GM10847 (cell line): ENCODE results near the gene ADAMTS14.

Experiments used
- POLR2A ChIP-seq: IDR thresholded peaks from 2 replicates; pipeline ENCODE4 v1.6.1; 2011; ENCODE audit not compliant: insufficient read length; ENCODE audit errors: extremely low read depth

ADAMTS14 gene

DNA sequence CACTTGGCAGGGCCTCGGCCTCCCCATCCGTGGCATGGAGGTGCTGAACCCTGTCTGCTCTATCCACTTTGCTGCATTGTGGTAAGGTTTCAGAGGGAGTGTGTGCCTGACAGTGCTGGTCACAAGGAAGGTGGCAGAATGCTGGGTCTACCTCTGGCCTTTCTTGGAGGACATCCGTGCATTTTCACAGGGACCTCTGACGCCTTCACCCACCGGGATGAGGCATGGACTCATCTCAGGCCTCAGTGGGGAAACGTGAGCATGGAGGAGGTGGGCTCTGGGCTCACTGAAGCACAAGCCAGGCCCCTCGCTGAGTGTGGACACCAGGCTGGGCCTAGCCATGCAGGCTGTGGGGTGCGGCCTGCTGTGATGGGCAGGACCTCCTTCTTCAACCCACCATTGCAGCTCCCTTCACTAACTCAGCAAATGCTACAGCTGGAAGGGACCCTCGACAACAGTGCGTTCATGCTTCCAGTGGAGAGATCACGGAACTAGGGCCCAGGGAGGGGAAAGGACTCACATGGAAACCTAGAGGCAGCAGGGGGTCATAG lies 104.2 kb downstream of the ADAMTS14 start:
- TF ChIP-seq POLR2A: no peak

DNA sequence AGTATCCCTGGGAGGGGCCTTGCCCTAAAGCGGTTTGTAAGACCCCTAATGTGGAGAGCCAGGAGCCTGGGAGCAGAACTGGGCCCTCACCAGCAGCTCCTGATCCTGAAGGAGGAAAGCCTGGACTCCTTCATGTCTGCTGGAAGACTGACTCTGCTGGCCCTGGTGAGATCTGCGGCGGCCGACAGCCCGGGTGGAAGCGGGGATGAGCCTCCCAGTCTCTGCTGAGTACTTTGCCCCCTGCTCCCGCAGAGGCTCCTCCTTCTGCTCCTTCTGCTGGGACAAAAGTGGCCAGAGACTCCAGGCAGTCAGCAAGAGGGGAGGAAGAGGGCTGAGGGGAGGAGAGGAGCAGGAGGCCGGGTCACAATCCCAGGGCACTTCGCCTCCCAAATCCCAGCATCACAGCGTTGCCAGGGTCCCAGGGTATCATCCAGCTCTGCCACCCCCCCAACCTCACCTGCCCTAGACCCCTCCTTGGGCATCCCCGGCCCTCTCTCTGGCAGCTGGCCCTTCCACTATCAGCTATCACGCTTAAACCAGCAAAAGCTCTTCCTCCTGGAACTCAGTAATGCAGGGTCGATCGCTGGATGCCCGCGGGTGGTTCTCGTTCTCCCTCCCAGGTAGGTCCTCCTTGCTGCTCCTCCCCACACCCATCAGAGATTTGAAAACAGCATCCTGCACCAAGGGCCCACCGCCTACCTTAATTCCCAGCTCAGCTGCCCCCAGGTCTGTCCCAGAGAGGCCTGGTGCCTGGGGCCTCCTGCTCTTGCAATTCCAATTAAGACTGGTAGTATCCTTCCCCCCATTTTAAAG lies 105.0 kb downstream of the ADAMTS14 start:
- no peak for TF ChIP-seq POLR2A

DNA sequence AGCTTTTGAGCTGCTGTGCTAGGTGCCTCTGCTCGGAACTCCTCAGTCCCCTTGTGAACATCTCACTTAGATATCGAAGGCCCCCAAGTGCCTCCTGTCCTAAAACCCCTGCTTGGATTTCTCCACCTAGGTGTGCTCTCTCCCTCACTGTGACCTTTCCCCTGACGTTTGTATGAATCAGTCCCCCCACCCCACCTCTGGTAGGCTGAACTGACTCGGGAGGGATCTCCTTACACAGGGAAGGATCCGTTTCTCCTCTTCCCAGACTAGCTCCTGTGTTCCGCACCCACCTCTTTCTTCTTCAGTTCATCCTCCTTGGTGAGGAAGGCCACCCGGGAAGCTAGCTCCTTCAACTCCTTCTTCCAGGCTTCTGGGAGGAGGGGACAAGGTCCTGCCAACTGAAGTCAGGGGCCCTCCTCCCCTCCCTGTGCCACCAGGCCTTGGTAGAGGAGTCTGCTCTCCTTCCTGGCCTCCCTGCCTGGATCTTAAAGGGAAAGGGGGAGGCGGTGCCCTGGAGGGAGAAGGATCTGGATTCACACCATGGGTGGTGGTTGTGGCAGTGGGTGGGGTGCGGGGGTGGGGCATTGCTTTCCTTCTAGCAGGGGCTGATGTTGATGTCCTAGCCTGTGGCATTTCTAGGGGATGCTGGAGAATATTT lies 106.1 kb downstream of the ADAMTS14 start:
- no peak for TF ChIP-seq POLR2A

DNA sequence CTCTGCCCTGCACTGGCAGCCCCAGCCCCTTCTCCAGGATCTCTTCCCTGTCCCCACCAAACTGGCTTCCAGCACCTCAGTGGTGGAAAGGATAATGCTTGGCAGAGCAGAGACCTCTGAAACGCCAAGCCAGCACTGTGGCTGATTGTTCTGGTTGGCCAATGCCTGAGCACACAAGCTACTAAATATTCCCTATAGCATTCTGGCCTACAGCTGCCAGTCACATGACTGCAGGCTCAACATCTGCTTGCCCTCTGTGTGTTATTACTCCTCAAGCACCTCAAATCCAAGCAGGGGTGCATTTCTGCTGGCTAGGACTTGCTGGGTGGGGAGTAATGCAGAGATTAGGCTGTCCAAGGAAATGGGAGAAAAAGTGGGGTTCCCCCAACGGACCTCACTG lies 106.8 kb downstream of the ADAMTS14 start:
- TF ChIP-seq POLR2A: no peak

DNA sequence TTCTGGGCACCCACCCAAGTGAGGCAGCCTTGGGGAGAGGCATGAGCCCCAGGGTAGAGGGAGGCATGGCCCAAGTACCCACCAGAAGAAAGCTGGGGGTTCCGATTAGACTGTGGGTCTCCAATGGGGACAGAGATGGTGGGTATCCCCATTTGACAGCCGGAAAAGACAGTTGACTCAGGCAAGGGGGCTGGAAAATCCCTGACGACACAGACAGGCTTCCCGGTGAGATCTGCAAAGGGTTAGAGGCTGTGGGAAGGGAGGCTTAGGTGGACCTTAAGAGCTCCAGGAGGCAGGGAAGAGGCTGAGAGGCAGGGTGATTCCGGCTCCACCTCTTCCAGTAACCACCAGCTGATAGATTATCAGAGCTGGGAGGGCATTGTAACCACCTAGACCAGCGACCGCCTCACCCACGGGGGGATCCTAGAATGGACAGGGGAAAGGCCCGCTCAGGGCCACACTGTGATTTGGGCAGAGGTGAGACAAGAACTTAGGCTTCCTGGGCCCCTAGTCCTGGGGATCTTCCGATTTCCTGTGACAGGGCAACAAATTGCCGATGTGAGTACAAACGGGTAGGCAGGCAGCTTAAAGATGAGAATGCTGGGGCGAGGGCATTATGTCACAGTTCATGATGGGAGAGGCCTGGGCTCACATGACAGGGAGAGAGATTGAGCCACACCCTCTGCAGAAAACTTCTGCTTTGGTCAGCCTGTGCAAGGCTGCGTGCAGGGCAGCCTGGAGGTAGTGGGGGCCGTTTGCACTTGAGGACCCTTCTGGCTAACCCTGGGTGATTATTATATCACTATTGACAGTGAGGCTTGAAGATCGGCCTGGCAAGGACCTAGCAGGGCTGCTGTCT lies 107.4 kb downstream of the ADAMTS14 start:
- TF ChIP-seq POLR2A: no peak

DNA sequence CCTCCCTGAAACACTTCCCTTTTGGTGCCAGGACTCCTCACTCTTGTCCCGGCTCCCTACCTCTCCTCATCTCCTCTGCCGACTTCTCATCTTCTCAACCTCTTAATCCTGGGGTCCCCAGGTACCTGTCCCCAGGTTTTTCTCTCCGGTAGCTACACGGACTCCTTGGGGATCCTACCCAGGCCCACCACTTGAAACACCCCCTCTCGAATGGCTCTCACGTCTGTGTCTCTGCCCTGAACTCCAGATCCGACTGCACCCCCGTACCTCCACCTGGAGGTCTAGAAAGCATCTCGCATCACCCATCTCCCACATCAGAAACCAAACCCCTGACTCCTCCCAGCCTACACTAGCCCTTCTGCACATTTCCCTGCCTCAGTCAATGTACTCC lies 108.1 kb downstream of the ADAMTS14 start:
- no peak for TF ChIP-seq POLR2A

DNA sequence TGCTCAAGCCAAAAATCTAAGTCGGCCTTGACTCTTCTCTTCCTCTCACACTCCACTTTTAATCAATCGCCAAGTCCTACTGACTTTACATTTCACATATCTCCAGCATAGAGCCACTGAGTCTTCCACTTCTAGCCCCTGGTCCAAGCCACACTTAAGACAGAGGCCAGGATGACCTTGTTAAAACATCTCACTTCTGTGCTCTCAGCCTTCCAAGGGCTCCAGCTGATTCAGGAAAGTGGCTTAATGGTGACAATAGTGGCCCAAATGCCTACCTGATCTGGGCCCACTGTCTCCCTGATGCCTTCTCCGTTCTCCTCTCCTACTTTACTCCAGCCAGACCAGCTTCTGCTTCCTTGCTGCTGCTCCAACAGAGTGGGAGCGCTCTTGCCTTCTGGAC lies 108.5 kb downstream of the ADAMTS14 start:
- TF ChIP-seq POLR2A: no peak

DNA sequence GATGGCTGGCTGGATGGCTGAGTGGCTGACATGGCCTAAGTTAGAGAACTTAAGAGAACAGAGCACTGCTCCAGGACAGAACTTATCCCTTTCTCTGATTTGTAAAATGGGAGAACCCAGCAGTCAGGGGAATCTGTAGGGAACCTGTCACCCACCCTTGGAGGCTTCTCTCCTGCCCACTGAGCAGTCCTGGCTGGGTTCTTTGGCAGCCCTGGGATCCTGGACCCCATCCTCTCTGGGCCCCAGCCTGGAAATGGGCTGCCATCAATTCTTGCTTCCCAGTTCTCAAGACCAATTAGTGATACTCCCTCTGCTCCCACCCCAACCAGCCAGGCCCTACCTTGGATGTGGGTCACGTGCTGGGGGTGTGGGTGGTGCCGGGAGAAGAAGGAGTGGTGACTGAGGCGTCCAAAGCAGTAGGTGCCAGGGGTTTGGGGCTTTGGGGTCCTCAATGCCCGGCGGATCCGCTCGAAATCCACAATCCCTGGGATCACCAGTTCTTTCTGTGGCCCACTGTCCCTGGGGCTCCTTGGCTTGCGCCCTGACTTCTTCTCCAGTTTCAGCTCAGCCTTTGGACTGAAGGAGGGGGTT lies 109.2 kb downstream of the ADAMTS14 start:
- TF ChIP-seq POLR2A: no peak

DNA sequence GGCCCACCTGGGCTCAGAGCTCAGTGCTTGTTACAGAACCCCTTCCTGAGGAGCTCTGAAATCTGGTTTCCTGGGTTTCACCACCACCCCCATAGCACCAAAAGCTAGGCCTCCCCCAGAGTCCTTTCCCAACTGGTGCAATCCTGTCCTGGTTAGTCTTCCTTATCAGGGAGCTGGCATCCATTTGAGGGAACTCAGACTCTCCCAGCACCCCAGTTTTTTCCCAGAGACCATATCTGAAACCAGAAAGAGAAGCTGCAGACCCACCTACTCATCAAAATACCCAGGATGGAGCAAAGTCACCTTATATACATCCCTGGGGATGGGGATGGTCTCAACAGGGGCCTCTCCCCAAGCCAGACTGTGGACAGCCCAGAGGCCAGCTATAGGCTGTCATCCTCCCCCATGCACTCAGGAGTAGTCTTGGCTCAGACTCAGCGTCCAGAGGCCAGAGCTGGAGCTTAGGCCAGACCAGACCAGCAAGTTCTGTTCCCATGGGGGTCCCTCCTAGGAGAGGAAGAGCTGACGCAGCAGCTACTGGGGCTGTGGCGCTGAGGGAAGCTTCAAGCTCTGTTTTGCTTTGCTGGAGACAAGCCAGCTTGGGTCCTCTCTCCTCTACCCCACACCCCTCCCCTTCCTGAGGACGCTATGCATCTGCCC lies 109.9 kb downstream of the ADAMTS14 start:
- no peak for TF ChIP-seq POLR2A

DNA sequence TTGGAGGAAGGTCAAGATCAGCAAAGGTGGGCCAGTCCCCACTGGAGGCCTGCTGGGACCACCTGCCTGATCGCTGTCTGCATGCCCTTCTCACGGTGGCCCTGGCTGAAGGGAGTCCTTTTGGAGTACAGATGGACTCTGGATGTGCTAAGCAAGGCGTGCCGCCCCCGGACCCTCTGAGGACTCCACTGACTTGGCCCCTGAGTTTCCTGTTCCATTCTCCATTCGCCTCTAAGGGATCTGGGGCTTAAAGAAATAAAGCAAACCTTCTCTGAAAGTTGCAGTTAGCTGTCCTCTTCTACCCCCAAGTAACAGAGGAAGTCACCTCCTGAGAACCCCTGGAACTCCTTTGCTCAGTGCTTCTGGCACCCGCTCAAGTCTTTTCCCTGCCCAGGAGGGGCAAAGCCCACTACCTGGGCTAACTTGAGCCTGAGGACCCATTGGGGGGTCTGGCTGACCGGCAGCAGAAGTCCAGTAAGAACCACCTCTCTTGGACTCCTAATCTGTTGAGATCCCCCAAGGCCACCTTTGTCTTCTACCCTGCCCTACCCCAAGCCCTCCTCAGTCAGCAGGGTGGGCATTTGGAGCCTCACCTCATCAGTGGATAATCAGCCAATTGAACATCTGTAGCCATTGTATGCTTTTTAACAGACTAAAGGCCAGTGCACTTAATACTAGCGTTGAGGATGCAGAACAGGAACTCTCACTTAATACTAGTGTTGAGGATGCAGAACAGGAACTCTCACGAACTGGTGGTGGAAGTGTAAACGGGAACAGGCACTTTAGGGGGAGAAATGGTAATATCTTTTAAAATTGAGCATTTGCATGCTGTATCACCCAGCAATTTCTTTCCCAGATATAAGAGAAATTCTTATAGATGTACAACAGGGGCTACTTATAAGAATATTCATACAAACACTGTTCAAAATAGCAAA lies 110.7 kb downstream of the ADAMTS14 start:
- TF ChIP-seq POLR2A: no peak

DNA sequence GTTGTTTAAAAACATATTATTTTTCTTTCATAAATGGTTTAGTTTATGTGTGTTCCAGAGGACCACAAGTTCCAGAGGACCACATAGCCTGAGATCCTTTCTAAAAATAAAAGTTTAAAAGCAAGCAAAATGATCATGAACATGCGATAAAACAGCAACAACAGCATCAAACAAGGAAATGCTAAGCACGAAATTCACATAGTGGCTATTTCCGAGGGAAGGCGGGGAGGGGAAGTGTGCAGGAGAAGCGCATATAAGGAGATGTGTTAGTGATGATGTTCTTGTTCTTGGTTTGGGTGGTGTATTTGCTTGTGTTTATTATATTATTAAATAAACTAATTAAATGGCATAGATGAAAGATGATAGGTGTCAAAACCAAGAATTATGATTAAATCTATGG lies 111.7 kb downstream of the ADAMTS14 start:
- TF ChIP-seq POLR2A: no peak

DNA sequence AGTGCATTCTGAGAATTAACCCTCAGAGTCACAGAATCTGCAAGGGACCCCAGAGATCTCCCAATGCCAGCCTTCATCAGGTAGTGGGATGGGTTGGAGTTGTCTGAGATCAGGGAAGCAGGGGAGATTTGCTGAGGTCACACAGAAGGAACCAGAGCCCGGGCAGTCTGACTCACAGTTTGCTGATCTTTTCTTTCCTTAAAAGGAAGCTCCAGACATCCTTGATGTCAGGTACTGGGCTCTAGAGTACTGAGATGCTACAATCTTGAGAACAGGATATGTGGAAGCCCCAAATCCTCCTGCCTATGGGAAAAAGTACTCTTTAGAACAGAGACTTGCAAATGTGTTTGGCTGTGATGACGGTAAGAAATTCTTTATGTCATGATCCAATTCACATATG lies 112.2 kb downstream of the ADAMTS14 start:
- no peak for TF ChIP-seq POLR2A

DNA sequence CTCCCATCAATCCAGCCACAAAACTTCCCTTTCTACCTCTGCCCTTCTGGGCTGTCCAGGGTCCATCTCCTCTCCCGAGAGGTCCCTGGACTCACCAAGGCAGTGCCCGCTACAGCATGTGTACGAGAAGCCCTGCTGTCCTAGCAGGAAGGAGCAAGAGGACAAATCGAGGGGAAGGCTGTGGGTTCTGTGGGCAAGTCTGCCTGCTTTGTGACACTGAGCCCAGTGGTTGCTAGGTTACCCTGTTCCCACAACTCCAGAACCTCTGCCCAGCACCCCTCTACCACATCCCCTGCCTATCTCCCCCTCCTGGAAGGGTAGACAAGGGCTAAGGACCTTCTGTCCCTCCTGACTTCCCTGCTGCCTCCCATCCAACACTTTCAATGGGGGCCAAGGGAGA lies 112.9 kb downstream of the ADAMTS14 start, which contains the start of gene TBATA:
TBATA (minus strand) TSS at position 188 of the 400 bp plus-strand sequence. CDS start 1,998 bp downstream, outside the sequence.
- no peak for TF ChIP-seq POLR2A
